Panc1 (cell line): Measurements from ENCODE around the gene OGFOD2. TPM values are rescaled to one million over a fixed set of nuclear protein-coding genes. Genes with fewer than 3 reads are reported as not detected.
A peak's percentile ranks its signal among the peaks of the same experiment; 100 is the strongest.

ENCODE experiments used
- ATAC-seq: fragments of 200-7000 bp; cut with Tn5 transposase; 2 replicates; pipeline ENCODE4 v1.9.1; 2020; ENCODE audit warnings: mild to moderate bottlenecking, moderate library complexity
- Bru-seq: library from RNA; stranded (reverse); fragments of 400-500 nt; gene quantifications from one replicate; lab custom pipeline; 2021; lab: Mats Ljungman, UMichigan
- BruChase-seq, 2 experiments: library from RNA; stranded (reverse); fragments of 400-500 nt; gene quantifications; one replicate each; lab custom pipeline; 2021; lab: Mats Ljungman, UMichigan
- BruUV-seq: library from RNA; stranded (reverse); fragments of 400-500 nt; replicated peaks from 2 replicates; lab custom pipeline; 2021; lab: Mats Ljungman, UMichigan
- CTCF ChIA-PET: fragments of 300-600 bp; sonication (Branson Sonifier 250); formaldehyde crosslinking; loops from one replicate; lab custom pipeline; 2022; ENCODE audit warnings: antibody characterized with exemption; lab: Charles Lee
- POLR2A ChIA-PET: fragments of 300-600 bp; sonication (Branson Sonifier 250); formaldehyde crosslinking; loops from one replicate; lab custom pipeline; 2022; ENCODE audit warnings: antibody characterized with exemption; lab: Charles Lee
- DNase-seq: peaks from one replicate; pipeline ENCODE4 v3.0.0-alpha.2; 2010; ENCODE audit warnings: low read depth, low spot score
- H3K27ac ChIP-seq: 2 replicates; pipeline ENCODE4 v1.5.1; 2011; ENCODE audit warnings: mild to moderate bottlenecking, low read length, inconsistent platforms
- H3K27me3 ChIP-seq: fragments of 200-500 bp; sonication (Bioruptor generic); 2 replicates; pipeline ENCODE4 v1.6.0; 2014; ENCODE audit warnings: low read length, inconsistent platforms; ENCODE audit not compliant: control insufficient read depth, insufficient read depth
- H3K36me3 ChIP-seq: fragments of 200-500 bp; sonication (Bioruptor generic); 2 replicates; pipeline ENCODE4 v1.5.1; 2014; ENCODE audit warnings: inconsistent platforms, mild to moderate bottlenecking, low read length, moderate library complexity; ENCODE audit not compliant: control insufficient read depth, insufficient read depth
- H3K4me1 ChIP-seq: 2 replicates; pipeline ENCODE4 v1.5.1; 2011; ENCODE audit warnings: inconsistent platforms, mild to moderate bottlenecking, low read length, moderate library complexity; ENCODE audit not compliant: control insufficient read depth, insufficient read depth
- H3K4me3 ChIP-seq, 2 experiments: 2 replicates each; pipeline ENCODE4 v1.5.1; 2011 to 2012; ENCODE audit warnings: low read depth in 2 of 2, low read length in 2 of 2, mild to moderate bottlenecking in 2 of 2, inconsistent platforms in 1 of 2, moderate library complexity in 1 of 2
- H3K9me3 ChIP-seq: fragments of 200-500 bp; sonication (Bioruptor generic); 2 replicates; pipeline ENCODE4 v1.5.1; 2014; ENCODE audit warnings: low read depth, mild to moderate bottlenecking, inconsistent platforms, low read length, moderate library complexity; ENCODE audit not compliant: control insufficient read depth, insufficient read depth
- CTCF ChIP-seq: fragments of 450-650 bp; IDR thresholded peaks from 2 replicates; pipeline ENCODE4 v1.5.1; 2017; ENCODE audit warnings: mild to moderate bottlenecking
- POLR2AphosphoS5 ChIP-seq: IDR thresholded peaks from 2 replicates; pipeline ENCODE4 v1.6.1; 2012; ENCODE audit warnings: mild to moderate bottlenecking, low read depth, low read length, moderate library complexity
- SIN3A ChIP-seq: IDR thresholded peaks from 2 replicates; pipeline ENCODE4 v1.6.1; 2012; ENCODE audit warnings: low read depth, mild to moderate bottlenecking, low read length, moderate library complexity, borderline replicate concordance; ENCODE audit not compliant: insufficient read depth
- TCF7L2 ChIP-seq: IDR thresholded peaks from 2 replicates; pipeline ENCODE4 v1.6.1; 2011; ENCODE audit warnings: mild to moderate bottlenecking, low read depth, low read length, inconsistent platforms
- in situ Hi-C: cut with HindIII; loops from 2 replicates; pipeline ENCODE4 v1.10.0; 2016; ENCODE audit warnings: low sequenced_read_pairs, low pct_unique_long_range_greater_than_20kb
- intact Hi-C: fragments of 100-400 bp; cut with micrococcal nuclease; formaldehyde crosslinking; loops from one replicate; pipeline ENCODE4 v1.10.0; 2022; ENCODE audit not compliant: unreplicated experiment
- long read RNA-seq: library from polyadenylated mRNA; unstranded; transcript quantifications from one replicate; pipeline ENCODE4 v2.0.0, GENCODE V29; 2021; ENCODE audit not compliant: unreplicated experiment
- polyA plus RNA-seq: library from polyadenylated mRNA; unstranded; fragments of >200 nt; gene quantifications from one replicate; pipeline ENCODE4 v1.2.1, GENCODE V29; 2012; ENCODE audit warnings: missing spikeins; ENCODE audit not compliant: insufficient read length
- total RNA-seq: library from RNA; stranded (reverse); gene quantifications from one replicate; pipeline ENCODE4 v1.2.1, GENCODE V29; 2021; ENCODE audit not compliant: unreplicated experiment
- TF ChIP-seq, protein P1 (sequence below), 2 experiments: IDR thresholded peaks; 2 replicates each; pipeline ENCODE4 v1.6.1; 2011 to 2012; ENCODE audit warnings: low read depth in 2 of 2, control low read depth in 1 of 2, low read length in 1 of 2, mild to moderate bottlenecking in 1 of 2, moderate library complexity in 1 of 2; ENCODE audit not compliant: insufficient read depth in 1 of 2

The OGFOD2 gene
- 32.0 TPM for total RNA-seq
- 37.7 TPM for polyA plus RNA-seq
- percentile 63 among the genes with signal in this experiment for Bru-seq, nascent RNA
- percentile 84 among the genes with signal in this experiment for BruChase-seq, experiment 1, labeled RNA remaining after a 2-hour chase
- percentile 75 among the genes with signal in this experiment for BruChase-seq, experiment 2, labeled RNA remaining after a 6-hour chase
- long read RNA-seq, transcript OGFOD2-201 (7 exons, 1,780 nt), result major isoform, 12 of 60 reads
- long read RNA-seq, transcript OGFOD2-205 (7 exons, 1,488 nt), result minor isoform, 5 of 60 reads
- long read RNA-seq, partial matches to known transcripts, result 8 of 60 reads
- long read RNA-seq, other reads (novel, unspliced or antisense), result 30 of 60 reads

- no peak for DNase-seq
- intact Hi-C loops, result no loop called here
- Histone ChIP-seq H3K9me3 (no peaks in the 10 kb centered on the region), H3K4me3 (peak within 1 kb of the TSS; percentile 95 to 98), H3K27ac (peak within 1 kb of the TSS; percentile 98), H3K27me3 (no peaks in the 10 kb centered on the region), H3K4me1 (peaks cover 19% of the 10 kb centered on the region), H3K36me3 (peaks cover 7% of the 10 kb centered on the region; the same call in 1 of the 2 replicates)
- peak; percentile 88 for ATAC-seq
- ChIA-PET CTCF (no interaction called here), POLR2A (interaction anchor here (0.5 to 1.0 kb wide), 4 partner anchors 9 to 160 kb away, joined by 3 to 9 read pairs (median 3); partner anchors contain the start of gene ABCB9)
- TSS peak; percentile 72 for BruUV-seq
- TF ChIP-seq, protein P1, sequence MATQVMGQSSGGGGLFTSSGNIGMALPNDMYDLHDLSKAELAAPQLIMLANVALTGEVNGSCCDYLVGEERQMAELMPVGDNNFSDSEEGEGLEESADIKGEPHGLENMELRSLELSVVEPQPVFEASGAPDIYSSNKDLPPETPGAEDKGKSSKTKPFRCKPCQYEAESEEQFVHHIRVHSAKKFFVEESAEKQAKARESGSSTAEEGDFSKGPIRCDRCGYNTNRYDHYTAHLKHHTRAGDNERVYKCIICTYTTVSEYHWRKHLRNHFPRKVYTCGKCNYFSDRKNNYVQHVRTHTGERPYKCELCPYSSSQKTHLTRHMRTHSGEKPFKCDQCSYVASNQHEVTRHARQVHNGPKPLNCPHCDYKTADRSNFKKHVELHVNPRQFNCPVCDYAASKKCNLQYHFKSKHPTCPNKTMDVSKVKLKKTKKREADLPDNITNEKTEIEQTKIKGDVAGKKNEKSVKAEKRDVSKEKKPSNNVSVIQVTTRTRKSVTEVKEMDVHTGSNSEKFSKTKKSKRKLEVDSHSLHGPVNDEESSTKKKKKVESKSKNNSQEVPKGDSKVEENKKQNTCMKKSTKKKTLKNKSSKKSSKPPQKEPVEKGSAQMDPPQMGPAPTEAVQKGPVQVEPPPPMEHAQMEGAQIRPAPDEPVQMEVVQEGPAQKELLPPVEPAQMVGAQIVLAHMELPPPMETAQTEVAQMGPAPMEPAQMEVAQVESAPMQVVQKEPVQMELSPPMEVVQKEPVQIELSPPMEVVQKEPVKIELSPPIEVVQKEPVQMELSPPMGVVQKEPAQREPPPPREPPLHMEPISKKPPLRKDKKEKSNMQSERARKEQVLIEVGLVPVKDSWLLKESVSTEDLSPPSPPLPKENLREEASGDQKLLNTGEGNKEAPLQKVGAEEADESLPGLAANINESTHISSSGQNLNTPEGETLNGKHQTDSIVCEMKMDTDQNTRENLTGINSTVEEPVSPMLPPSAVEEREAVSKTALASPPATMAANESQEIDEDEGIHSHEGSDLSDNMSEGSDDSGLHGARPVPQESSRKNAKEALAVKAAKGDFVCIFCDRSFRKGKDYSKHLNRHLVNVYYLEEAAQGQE (IDR thresholded peaks at IDR 0.05; ENCODE audit: insufficient read depth in 1 of 2, low read depth in 2 of 2, low read length in 1 of 2), result no peak
- TF ChIP-seq POLR2AphosphoS5 (peak; percentile 62), SIN3A (peak; percentile 85; the same call in 1 of the 2 replicates)
- in situ Hi-C loops, result no loop called here
Observed at GRCh38 chr12:122974892-122975789, at the start of gene OGFOD2. OGFOD2 (plus strand) TSS chr12:122975244; CDS start chr12:122975252, 8 bp downstream.

DNA sequence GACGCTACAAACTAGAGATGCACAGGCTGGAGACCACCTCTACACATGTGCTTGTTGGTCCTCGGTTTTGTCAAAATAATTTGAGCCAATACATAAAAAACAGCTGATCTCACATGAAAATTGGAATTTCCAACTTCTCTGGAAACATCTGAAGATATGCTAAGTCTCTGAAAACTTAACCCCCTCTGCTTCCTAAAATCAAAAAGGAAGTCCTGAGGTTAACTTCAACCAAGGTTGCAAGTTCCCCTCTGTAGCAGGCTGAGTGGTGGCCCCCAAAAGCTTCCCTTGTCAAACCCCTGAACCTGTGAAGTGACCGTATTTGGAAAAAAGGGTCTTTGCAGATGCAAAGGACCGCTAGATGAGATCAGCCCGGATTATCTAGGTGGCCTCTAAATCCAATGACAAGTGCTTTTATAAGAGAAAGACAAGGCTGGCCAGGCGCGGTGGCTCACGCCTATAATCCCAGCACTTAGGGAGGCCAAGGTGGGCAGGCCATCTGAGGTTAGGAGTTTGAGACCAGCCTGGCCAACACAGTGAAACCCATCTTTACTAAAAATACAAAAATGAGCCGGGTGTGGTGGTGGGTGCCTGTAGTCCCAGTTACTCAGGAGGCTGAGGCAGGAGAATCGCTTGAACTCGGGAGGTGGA lies 47.2 kb upstream of the OGFOD2 start:
- intact Hi-C loops (no loop called here), in situ Hi-C loops (no loop called here)
- no TSS peak for BruUV-seq

More for the DNA sequence above, 47.2 kb upstream of the OGFOD2 start:
- TF ChIP-seq SIN3A (no peak), CTCF (no peak), TCF7L2 (no peak), POLR2AphosphoS5 (no peak)
- TF ChIP-seq, protein P1 (IDR thresholded peaks at IDR 0.05; ENCODE audit: insufficient read depth in 1 of 2, low read depth in 2 of 2, low read length in 1 of 2), result no peak
- Histone ChIP-seq H3K36me3 (no peaks in the 10 kb centered on the region), H3K27ac (no peak overlapping the region; the same call in 1 of the 2 replicates), H3K27me3 (no peaks in the 10 kb centered on the region), H3K4me3 (no peak overlapping the region), H3K9me3 (no peaks in the 10 kb centered on the region), H3K4me1 (no peaks in the 10 kb centered on the region)
- ChIA-PET CTCF (no interaction called here), POLR2A (no interaction called here)
- DNase-seq, result no peak
- ATAC-seq, result no peak
